Germinal center (tissue), 1 donor: Measurements from ENCODE around the gene JAM3.

Experiments
- DNase-seq: peaks from one replicate; pipeline ENCODE4 v3.0.0; 2012; ENCODE audit warnings: mixed read lengths, low spot score

JAM3 gene

DNA sequence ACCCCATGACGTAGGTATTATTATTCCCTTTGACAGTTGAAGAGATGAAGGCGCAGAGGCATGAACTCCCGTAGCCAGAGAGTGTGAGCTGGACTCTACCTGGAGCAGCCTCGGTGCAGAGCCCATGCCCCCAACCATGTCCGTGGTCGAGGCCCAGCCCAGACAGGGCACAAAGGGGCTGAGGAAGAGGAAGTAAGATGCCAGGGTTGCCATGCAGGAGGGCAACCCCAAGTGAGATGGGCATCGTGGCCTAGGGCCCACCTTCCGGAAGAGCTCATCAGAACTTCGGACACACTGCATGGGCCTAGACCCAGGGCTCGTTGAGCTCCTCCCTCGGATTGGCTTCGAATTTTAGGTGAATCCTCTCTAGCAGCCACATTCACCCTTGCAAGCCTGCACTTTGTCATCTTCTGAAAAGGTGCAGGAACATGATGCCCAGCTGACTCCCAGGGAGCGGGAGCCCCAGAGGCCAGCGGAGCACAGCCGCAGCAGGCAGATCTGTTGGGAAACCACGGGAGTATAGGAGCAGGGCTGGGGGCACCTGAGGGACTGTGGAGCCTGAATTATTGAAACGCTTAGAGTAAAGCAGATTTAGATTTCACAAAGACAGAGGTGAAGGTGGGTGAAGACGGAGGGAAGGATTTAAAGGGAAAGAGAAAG, 29.0 kb upstream of the JAM3 start:
- no peak for DNase-seq

- DNase-seq, result no peak
These were observed 28.2 kb upstream of the JAM3 start for GRCh38 chr11:134040386-134041302.

DNA sequence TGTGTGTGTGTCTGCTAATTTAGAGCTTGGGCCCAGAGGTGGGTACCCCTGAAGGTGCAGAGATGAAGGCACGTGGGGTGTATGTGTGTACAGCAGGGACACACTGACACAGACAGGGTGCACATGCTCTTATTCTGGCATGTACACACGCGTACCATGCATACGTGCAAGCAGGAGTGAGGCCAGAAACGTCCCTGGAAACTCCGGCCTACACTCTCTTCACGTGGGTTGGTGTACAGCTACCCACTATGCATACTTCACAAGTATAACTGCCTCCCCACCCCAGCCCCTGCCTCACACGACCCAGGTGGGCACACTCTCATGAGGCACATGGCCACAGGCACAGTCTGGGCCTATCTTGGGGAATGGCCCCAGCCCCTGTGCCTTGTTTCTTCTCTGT, 27.5 kb upstream of the JAM3 start:
- no peak for DNase-seq

DNA sequence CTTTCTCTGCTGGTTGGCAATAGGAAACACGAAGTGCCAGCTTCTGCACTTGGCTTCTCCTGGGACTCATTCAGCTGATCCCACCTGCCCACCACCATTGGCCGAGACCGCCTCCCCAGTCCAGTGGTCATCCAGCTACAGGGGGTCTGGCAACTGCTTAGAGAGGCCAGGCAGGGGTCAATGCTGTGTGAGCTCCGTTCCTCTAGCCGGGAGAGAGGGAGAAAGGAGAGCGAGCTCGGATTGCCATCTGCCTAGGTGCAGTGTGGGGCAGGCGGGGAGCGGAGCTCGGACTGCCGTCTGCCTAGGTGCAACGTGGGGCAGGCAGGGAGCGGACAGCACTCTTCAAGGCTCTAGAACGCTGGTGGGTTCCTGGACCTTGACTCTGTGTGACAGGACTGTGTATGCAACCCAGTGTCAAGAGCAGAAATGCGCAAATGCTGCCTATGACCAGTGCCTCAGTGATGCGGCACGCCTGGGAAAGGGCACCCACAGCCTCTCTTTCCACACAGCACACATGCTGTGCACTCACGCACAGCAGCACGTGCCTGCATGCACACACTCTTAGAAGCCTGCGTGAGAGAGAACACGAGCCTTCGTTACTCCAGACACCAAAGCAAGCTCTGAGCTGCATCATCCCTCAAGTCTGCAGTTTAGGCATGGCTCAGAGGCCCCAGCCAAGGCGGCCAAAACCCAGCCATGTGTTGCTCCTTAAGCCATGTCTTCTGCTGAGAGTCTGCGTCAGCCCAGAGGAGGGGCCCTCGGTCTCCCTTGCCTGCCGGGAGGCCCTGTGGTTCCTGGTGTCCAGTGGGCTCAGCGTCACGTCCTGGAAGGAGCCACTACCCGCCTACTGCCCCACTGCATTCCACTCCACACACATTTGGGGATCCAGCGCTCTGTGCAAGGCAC, 26.8 kb upstream of the JAM3 start:
- no peak for DNase-seq

- DNase-seq, result no peak
These were observed 25.0 kb upstream of the JAM3 start for GRCh38 chr11:134043821-134044420.

- DNase-seq, result no peak
These were observed 24.2 kb upstream of the JAM3 start for GRCh38 chr11:134044514-134045284.

GRCh38 chr11:134045799-134046635, 22.9 kb upstream of the JAM3 start:
- no peak for DNase-seq

DNA sequence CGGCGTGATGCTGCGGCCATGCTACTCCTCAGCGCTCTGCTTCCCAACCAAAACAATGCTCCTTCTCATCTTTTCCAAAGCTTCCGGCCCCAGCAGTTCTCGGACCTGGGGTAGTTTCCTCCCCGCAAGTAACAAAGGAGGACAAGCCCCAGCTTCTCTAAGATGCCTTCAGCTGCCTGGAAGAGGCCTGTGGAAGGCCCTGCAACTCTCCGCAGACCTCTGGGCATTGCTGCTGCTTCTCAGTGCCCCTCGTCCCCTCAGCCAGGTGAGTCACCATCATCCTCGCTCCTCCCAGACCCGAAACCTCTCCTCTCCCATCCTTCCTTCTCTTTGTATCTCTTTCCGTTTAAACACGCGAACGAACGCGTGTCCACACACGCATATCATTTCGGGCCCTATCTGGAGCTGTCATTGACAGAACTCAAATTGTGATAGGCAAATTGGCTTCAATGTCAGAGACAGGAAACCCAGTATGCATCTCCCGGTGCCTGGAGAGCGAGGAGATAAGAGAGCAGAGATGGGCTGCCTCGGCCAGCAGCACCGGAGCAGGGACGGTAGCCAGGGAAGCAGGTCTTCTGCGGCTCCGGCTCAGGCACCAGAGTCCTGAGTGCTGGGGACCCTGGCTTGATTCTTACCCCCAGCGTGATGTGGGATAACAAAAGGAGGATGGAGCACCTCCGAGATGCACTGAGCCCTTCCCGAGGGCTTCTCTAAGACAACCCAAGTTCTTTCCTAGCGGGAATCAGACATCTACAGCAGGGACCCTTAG, 22.0 kb upstream of the JAM3 start:
- DNase-seq, result no peak

- no peak for DNase-seq
These were observed 21.3 kb upstream of the JAM3 start for GRCh38 chr11:134047586-134047999.

DNA sequence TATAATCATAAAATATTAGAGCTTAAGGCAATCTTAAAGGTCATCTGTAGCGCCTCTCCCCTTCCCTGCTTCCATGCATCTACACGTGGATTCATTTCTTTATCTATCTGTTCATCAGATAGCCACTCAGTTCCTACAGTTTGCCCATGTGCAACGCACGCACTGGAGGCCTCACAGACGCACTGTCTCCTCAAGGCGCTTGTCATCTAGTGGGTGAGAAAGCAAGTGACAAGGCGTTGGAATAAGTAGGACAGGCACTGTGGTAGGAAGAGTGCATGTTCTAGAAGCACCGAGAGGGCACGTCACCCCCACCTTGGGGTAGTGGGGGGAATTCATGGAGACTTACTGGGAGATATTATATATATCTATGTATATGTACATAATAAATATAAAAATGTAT, 20.8 kb upstream of the JAM3 start:
- no peak for DNase-seq

DNA sequence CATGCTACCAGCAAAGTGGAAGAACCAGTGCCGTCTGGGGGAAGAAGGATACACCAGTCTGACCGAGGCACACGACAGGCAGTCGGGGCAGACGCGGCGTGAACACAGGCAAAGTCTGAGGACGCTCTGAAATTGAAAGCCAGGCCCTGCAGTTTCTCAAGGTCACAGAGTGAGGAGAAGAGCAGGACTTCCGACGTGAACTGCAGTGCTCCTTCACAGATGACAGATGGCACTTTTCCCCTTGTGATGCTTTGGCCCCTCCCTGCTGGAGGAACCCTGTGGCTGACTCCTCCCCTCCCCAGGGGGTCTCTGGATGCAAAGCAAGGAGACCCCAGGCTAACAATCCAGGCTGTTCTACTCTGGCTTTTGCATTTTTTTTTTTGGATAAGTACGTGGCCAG, 19.6 kb upstream of the JAM3 start:
- DNase-seq, result no peak

DNA sequence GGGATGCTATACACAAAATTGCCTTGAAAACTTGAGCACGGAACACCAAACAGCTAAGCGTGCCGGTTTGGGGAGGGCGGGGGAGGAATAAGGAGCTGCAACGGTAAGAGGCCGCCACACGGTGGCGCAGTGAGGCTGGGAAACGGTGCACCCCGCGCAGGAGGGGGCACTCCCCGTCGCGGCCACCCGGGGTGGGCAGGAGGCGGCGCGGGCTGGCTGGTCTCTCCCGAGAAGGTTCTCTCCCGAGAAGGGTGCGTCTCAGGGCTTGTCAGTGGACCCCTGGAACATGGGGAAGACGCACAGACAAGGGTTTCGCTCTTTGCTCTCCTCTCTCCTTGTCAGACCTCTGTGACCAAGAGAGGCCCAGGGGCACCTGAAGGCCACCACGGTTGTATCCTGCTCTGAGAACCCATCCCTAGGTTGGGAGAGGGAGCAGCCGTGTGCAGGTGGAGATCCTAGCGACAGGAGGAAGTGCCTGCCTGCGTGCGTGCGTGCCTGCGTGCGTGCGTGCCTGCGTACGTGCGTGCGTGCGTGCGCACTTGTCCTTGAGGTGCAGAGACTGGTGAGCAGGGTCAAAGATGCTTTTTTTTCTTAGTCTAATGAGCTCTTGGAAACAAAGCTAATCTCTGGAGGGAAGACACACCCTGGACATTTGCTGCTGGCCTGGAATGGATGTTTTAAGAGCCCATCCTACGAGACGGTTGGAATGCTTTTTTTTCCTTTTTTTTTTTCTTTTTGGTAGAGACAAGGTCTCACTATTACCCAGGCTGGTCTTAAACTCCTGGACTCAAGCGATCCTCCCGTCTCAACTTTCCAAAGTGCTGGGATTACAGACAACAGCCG, 18.1 kb upstream of the JAM3 start:
- peak; percentile 86 for DNase-seq

- DNase-seq, result no peak
These were observed 16.4 kb upstream of the JAM3 start for GRCh38 chr11:134052395-134052987.

DNA sequence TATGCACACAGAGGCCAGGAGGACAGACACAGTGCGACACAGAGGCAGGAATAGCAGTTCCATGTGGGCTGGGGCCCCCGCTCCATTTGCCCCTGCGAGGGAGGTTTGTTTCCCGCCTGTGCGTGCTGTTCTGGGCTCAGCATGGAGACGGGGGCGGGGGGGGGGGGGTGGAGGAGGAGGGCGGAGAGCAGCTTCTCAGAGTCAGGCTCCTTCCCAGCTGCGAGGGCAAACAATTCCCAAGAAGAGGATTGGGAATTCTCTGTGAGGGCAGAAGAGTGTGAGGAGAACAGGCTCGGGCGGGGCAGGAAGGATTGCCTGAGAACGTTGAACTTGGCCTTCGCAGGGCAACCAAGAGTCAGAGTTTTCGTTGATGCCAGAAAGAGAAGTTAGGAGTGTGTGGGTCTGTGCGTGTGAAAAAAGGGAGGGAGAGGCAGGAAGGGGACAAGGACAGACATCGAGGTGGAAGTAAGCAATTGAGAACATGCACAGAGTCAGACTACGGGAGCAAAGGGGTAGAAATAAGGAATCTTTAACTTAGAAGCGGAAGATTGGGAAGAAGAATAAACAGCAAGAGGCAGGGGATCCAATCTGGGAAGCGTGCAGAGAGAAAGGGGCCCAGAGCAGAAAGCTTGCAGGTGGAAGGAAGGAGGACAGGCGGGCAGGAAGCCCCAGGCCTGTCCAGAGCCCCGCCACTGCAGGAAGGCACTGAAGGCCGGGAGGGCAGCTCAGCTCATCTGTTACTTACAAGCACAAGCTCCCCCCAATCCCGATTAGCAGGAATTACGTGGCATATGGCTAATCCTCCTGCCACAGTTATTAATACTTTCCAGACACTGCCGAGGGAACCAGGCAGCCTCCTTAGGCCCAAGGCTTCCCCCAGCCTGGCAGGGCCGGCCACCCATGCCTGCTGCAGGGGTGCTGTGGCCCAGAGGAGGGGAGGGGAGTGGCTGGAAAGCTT, 15.6 kb upstream of the JAM3 start:
- DNase-seq, result no peak

DNA sequence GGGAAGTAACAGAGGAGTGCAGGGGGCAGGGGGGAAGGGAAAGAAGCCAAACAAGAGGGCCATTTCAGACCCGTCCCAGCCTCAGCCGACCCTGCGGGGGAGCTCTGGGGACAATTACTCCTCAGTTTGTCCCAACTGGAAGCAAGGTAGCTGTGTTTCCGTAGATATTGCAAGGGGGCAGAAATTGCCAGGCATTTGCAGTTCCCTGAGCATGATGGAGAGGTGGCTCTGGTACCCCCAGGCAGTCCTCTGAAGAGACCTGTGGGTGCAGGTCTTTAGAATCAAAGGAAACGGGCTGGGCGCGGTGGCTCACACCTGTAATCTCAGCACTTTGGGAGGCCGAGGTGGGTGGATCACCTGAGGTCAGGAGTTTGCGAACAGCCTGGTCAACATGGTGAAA, 13.8 kb upstream of the JAM3 start:
- no peak for DNase-seq

DNA sequence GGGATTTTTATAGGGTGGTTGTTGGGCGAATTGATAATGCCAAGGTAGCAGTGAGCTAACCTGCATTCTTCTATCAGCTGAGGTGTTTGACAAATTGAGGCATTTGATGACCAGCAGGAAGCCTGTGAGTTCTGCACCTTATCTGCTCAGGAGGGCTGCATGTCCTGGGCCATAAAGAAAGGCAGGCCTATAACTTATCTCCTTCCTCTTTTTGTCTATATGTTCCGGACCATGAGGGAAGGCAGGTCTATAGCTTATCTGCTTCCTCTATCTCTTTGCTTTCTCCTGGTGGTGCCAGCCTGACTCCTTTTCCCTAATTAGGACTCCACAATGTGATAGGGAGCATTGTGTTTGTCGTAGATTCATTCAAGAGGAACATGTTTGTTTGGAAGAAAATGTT, 8.6 kb upstream of the JAM3 start:
- DNase-seq, result no peak
